HG02588 (cell line): Measurements from ENCODE around the gene ZNF511.
"Not testable (repeated sequence)": the region's sequence is repeated elsewhere in the genome, so short reads cannot be mapped to it uniquely, and the experiment has no call there.

Source experiments
- ATAC-seq: cut with Tn5 transposase; IDR thresholded peaks from one replicate; pipeline ENCODE4 v1.9.1; 2021; ENCODE audit warnings: mild to moderate bottlenecking, moderate library complexity; ENCODE audit not compliant: unreplicated experiment

Gene ZNF511, protein sequence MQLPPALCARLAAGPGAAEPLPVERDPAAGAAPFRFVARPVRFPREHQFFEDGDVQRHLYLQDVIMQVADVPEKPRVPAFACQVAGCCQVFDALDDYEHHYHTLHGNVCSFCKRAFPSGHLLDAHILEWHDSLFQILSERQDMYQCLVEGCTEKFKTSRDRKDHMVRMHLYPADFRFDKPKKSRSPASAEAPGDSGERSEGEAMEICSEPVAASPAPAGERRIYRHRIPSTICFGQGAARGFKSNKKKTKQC

DNA sequence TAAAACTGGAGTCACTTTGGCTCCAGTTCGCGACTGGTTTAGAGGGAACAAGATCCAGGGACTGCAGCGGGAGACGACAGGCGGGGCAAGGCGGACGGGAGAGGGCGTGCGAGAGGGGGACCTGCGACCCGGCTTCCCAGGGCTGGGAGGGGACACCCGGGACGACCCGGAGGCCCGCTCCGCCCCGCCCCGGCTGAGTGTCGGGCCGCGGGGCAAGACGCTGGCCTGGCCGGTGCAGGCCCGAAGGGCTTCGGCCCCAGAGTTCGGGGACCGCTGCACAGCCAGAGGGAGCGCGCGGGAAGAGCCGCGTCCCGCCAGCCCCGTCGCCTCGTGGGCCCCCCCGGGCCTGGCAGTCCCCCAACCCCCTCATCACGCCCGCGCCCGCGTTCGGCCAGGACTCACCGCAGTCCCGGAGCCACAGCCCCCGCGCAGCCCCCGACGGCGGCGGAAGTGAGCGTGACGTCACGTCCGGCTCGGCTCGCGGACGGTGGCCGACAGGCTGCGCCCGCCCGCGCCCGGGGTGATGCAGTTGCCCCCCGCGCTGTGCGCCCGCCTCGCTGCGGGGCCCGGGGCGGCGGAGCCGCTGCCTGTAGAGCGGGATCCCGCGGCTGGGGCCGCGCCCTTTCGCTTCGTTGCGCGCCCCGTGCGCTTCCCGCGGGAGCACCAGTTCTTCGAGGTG lies at the start of gene ZNF511, which contains the start of gene TUBGCP2:
ZNF511 (plus strand) TSS at position 494 of the 679 bp plus-strand sequence; CDS start at position 524, 30 bp downstream.
TUBGCP2 (minus strand) TSS at position 452 of the 679 bp plus-strand sequence. CDS start 5,931 bp downstream, outside the sequence.
- peak; percentile 76 for ATAC-seq

DNA sequence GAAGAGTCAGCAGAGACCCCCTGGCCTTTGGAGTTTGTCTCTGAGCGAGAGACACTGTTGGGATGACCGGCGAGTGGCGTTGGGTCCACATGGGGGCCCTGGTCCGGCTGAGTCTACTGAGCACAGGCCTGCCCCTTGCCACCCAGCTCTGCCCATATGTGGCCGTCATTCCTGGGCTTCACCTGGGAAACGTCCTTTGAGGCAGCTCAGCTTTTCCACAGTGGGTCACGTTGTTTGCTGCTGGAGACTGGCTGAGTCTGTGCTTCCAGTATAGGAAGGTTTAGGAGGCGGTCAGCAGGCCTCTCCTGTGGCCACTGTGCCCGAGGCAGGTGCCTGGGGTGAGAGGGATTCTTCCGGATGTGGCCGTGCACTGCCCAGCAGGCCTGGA lies 49.1 kb upstream of the ZNF511 start:
- ATAC-seq: no peak

DNA sequence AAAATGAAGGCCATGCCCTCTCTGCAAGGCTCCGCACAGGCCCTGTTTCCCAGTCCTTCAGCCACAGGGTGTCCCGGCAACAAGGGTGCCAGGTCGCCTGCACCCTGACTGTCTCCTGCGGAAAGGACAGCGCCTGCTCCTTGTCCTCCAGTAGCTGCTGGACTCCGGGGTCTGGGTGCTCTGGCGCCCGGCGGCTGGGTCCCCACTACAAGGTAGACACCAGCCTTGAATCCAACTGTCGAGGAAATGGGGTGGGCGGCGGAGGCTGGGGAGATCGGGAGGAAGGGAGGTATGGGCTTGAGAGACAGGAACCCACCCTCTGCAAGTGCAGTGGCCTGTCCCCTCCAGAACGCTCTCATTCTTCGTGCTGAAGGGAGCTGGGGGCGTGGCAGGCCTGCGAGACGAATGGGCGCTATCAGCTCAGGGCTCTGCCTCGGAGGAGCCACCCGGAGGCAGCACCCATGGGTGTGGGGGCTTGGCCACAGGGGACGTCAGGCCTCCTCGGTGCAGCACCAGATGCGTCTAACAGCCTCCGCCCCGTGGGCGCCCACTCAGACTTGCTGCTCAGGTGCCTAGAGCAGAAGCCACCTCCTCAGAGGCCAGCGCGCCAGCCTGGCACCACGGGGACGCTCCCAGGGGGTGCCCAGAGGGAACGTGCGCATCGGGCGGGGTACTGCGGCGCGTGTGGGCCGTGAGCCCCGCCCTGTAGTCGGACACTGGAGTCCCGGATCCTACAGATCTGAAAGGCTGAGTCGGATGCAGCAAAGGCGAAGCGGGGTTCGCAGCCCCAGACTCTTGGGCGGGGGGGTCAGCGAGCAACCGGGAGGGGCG lies 47.6 kb upstream of the ZNF511 start:
- ATAC-seq: peak; percentile 43

DNA sequence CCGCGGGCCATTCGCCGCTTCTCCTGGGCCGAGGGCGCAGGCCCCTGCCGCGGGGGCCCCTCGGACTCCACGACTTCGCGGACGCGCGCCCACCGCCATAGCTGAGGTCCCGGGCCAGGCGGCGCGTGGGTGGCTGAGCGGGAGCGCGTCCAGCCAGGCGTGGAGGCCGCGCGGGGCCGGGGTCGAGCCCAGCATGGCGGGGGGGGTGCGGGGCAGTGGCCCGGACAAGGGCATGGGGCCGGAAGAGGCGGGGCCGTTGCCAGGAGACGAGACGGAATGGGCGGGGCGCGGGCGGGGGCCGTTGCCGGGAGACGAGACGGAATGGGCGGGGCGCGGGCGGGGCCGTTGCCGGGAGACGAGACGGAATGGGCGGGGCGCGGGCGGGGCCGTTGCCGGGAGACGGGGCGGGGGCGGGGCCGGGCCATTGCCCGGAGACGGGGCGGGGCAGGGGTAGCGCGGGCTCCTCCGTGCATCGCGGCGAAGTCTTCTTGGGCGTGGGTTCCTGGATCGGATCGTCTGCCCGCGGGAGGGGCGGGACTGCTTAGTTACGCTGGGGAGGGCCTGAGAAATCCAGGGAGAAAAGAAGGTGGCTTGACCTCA lies 46.9 kb upstream of the ZNF511 start:
- peak; percentile 63 for ATAC-seq

DNA sequence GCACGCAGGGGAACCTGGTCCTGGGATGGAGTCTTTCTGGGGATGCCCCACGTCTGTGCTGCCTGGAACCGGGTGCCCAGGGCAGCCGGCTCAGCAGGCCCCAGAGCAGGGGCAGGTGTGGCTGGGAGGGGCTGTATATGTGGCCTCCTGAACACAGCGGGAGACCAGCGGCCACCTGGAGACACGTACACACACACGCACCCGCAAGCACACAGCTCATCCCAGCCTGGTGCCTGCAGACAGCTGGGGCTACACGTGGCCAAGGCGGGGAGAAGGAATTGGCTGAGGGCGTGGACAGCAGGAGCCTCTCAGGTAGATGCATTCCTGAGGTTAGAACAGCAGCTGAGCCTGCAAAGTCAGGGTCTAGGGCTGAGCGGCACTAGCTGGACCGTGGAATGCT lies 46.0 kb upstream of the ZNF511 start:
- ATAC-seq: no peak

DNA sequence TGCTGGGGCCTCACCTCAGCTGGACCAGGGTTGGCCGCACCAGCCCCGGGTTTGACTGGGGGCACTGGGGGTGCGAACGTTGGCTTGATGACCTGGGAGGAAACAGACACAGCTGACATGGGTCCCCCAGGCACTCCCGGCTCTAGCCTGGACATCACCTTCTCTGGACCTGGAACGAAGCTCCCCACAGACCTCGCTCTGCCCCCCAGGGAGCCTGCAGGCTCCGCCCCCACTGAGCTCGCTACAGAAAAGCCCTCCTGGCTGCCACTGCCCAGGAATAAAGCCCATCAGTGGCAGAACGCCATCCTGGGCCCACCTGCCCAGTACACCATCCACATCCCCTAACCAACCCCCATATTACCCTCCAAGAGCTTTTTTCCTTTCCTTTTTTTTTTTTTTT lies 45.0 kb upstream of the ZNF511 start:
- no peak for ATAC-seq

DNA sequence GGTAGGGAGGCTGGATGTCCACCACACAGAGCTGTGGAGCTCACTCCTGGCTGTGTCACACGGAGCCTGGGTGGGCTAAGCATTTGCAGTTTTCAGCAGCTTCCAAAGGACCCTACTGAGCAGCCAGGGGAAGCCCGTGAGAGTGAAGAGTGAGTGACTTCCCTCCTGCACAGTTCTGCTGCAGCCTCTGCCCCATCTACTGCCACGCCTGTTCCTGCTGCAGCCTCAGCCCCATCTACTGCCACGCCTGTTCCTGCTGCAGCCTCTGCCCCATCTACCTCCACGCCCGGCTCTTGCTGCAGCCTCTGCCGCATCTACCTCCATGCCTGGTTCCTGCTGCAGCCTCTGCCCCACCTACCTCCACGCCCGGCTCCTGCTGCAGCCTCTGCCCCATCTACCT lies 44.3 kb upstream of the ZNF511 start:
- ATAC-seq: no peak

DNA sequence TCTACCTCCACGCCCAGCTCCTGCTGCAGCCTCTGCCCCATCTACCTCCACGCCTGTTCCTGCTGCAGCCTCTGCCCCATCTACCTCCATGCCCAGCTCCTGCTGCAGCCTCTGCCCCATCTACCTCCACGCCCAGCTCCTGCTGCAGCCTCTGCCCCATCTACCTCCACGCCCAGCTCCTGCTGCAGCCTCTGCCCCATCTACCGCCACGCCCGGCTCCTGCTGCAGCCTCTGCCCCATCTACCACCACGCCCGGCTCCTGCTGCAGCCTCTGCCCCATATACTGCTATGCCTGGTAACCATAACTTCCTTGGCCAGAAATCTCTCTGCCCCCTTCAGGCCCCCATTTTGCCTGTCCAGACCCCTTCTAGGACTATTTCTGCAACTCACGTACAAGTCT lies 43.7 kb upstream of the ZNF511 start:
- ATAC-seq: not testable (repeated sequence)

DNA sequence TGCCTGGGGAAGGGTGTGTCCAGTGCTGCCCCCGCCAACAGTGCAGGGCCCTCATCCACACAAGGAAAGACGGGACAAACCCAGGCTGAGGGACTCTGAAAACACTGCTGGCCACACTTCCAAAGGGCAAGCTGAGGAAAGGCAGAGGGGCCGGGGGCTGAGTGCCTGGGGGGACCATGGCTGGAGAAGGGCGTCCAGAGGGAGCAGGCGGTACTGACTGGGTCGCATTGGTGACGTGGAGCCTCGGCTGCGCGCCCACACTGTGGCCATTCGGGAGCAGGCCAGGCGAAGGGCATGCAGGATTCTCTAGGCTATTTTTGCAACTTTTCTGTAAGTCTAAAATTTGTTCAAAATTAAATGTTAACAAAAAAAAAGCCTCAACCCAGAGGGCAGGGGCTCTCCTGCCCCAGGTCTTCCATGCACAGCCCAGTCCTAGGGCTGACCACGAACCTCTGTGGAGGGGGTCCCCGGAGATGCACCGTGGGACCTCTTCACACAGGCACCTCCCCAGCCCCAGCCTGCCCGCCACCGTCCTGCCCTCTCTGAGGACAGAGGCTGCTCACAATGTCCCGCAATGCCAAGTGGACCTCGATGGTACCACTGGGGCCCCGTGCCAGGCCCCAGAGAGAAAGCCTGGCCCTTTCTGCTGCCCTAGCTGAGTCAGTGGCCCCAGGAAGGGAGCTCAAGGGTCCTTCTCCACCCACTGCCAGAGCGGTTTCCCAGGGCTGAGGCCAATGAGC lies 42.5 kb upstream of the ZNF511 start:
- no peak for ATAC-seq

DNA sequence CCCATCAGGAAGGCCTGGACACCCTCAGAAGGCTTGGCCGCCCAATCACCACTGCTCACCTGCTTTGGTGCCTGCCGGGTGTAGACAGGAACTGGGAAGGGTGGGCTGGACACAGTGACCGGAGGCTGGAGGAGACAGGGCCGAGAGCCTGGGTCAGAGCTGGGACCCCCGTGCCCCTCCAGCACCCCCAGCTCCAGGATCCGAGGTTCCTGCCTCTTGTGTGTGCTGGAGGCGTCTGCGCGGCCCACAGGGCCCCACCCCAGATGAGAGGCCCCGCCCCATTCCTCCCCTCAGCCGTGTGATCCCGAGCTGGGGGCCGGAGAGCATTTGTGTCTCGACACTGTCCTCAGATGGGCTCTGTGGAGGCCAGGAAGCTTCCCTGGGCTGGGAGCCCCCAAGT lies 41.4 kb upstream of the ZNF511 start:
- ATAC-seq: no peak

DNA sequence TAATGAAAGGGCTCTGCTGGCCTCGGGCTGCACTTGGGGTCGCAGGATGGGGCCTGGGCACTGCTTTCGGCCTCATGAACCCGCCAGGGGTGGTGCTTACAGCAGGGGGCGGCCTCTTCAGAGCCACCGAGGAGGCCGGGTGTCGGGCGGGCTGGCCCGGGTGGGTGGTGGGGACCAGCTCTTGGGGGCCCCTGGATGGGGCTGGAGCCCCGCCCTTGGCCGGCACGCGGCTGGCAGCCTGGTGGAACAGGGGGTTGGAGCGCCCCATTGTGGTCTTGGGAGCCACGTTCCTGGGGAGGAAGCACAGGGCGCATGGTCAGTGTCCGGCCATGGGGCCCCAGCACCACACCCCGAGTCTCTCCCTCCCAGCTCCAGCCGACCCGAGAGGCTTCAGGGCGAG lies 40.9 kb upstream of the ZNF511 start:
- no peak for ATAC-seq

DNA sequence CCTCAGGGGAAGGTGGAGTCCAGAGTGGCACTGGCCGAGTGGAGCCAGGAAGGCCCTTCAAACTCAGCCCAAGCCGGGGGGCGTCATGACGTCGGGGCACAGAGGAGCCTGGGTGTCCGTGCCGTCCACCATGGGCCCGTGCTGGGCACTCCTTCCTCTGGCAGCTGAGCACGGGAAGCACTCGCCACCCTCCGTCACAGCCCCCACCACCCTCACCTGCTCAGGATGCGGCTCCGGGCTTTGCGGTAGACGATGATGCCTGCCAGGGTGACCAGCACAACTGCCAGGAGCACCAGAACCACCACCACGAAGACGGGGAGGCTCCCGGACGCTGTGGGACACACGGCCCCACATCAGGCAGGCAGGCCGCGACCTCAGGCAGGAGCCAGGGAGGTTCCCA lies 40.2 kb upstream of the ZNF511 start:
- ATAC-seq: no peak

DNA sequence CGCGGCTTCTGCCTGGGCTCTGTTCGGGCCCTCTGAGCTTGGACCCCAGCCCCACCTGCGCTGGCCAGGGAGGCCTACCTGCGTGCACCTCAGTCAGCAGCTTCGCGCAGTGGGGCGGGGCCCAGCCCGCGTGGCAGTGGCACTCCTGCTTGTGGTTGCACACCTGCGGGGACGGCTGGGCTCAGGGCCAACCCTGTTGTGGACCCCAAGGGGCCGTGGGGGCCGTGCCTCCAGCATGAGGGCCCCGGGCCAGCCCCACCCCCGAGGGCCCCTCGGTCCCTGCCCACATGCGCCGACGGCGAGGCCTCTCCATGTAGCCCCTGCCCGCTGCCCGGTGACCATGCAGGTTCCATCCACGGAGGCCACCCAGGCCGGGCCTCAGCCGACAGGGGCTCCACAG lies 39.3 kb upstream of the ZNF511 start:
- no peak for ATAC-seq

DNA sequence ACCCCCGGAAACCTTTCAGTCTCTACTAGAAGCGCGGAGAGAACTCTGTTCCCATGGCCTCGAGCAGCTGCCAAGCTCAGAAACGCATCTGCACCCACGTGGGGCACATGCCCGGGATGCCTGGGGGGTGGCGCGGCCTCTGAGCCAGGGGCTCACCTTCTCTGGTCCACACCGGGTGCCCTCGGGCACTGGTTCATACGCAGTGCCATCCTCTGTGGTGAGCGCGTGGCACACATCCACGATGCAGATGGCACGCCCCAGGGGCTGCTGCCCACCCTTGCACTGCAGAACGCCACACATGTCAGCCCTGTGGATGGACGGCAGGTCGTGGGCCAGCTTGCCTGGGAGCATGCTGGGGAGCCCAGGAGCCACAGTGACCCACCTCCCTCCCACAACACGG lies 38.5 kb upstream of the ZNF511 start:
- no peak for ATAC-seq

DNA sequence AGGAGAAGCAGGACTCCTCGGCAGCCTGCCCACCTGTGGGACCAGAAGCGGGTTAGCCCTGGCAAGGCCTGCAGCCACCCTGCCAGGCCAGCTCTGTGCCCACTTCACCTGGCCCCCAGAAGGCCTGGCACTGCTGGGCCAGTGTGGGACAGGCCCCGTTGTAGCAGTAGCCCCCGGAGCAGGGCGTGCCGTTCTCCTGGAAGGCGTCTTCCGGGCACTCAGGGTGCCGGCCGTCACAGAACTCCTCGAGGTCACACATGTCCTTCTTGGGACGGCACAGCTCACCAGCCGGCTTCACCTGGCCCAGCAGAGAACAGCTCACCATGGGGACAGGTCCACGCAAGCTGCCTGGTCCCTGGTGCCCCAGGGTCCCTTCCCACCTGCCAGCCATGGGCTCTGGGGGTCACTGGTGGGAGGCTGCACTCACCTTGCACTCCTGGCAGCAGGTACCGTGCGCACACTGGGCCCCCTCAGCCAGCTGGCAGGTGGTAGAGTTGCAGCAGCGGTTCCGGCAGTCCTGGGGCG lies 37.9 kb upstream of the ZNF511 start:
- no peak for ATAC-seq

DNA sequence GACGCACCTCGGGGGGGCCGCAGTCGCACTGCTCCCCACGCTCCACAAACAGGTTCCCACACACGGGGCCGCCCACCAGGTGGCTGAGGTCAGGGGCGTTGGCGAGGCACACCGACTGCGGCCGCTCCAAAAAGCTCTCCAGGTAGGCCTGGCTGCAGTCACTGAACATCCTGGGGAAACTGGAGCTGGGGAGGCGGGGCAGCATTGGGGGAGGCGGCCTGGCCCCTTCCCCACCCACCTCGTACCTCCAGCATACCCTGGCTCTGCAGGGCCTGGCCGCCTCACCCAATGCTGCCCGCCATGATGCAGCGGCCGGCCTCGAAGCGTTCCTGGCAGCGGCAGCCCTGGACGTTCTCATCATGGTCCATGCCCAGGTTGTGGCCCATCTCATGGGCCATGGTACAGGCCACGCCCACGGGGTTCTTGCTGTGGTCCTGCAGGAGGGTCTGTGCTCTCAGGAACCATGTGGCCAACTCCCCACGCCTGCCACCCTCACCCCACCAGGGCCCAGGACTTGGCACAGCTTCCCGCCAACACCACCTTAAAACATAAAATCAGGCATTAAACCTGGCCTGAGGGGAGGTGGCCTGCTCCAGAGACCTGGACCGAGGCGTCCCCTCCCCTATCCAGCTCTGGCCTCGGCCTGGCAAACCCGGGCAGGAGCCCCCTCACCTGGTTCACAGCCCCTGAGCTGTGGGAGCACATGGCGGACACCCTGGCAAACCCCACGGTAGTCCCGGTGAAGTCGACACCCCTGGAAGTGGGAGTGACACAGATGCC lies 37.0 kb upstream of the ZNF511 start:
- no peak for ATAC-seq

DNA sequence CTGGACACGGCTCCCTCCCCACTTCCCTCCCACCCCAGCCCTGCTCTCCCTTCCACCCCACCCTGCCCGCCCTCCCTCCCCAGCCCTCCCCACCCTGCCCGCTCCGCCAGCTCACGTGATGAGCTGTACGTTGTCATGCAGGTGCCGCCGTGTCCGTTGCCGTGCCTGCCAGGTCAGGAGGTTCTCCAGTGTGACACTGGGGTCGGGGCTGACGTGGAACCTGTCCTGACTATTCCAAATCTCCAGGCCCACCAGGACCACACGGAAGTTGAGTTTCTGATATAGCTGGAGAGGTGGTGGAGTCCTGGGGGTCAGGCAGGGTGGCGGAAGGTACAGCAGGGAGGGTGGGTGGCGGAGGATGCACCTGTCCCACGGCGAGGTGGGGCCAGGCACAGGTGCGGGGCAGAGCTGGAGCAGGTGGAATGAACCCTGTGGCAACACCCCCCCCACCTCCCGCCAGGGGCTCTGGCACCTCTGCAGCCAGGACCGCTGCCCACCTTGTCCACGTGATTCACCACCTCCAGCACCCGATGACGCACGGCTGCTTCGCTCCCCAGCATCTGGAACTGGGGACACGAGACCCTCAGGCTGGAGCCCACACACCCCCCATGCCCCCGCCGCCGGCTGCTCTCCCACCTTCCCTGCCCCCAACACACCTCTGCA lies 36.3 kb upstream of the ZNF511 start:
- no peak for ATAC-seq

DNA sequence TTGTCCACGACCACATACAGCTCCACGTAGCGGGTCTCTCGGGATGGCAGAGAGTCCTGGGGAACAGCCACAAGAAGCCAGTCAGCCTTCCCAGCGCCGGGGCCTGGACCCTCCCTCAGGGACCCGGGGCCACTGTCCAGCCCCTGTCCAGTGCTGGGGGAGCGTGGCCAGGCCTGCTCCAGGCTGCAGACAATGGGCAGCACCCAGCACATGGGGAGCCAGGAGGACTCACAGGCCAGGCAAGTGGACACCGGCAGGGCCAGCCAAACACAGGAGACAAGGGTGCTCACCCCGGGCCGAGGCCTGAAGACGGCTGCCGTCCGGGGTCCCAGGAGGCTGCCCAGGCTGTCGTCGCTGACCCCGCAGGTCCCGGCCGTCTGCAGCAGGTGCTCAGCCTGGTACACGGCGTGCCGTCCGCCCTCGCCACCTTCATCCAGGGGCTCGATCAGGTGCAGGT lies 35.7 kb upstream of the ZNF511 start:
- no peak for ATAC-seq

DNA sequence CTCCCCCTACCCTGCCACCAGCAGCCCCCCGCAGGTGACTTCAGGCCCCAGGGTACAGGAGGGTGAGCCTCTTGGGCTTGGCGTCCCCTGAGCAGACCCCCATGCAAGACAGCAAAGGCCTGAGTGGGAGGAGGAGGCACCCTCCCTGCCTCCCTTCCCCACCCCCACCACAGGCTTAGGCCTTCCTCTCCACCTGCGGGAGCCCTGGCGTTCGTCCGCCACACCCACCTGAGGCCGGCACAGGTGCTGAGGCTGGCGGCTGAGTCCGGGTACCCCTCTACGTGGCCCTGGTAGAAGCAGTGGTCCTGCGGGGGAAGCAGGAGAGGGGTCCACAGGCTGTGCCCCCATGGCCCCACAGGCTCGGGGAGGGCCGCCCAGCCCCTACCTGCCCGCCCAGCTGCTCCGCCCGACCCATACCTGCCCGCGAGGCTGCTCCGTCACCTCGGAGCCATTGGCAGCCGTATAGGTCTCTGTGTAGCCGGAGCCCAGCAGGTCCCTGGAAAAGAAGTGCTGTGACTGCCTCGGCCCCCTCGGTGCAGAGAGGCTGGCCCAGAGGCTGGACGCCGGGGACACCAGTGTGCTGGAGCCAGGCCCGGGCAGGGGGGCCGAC lies 35.1 kb upstream of the ZNF511 start:
- ATAC-seq: no peak
